ENCODE data around the gene POLR2J. TPM values are rescaled to one million over a fixed set of nuclear protein-coding genes. Genes with fewer than 3 reads are reported as not detected.
"Not testable (repeated sequence)": the region's sequence is repeated elsewhere in the genome, so short reads cannot be mapped to it uniquely, and the experiment has no call there.

The POLR2J gene
- total RNA-seq, 1 donor from 2014 or later: 48.1 TPM

DNA sequence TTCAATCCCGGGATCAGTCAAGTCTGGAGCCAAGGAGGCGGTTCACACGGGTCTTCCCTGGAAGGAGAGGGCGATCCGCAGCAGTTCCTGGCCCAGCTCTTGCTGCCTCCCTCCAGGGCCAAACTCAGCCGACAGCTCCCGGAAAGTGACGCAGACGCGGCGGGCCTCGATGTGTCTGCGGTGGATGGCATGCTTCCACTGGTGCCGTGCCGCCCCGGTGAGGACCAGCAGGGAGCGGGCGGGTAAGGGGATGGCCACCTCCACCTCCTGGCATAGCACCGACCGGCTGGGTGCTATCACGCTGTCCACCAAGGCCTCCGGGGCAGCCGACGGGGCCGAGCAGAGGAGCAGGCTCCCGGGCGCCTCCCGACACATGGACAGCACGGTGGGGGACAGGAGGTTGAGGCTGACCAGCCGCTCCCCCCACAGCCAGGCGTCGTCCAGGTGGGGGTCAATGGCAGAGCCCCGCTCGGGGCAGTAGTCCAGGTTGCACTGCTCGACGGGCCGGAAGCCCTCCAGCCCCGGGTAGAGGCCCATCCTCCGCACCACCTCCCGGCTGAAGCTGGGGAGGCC, 21.3 kb downstream of the POLR2J start:
- H3K27me3 Mint-ChIP-seq (ENCODE audit: unreplicated experiment): peaks cover 2% of the 10 kb centered on the region

DNA sequence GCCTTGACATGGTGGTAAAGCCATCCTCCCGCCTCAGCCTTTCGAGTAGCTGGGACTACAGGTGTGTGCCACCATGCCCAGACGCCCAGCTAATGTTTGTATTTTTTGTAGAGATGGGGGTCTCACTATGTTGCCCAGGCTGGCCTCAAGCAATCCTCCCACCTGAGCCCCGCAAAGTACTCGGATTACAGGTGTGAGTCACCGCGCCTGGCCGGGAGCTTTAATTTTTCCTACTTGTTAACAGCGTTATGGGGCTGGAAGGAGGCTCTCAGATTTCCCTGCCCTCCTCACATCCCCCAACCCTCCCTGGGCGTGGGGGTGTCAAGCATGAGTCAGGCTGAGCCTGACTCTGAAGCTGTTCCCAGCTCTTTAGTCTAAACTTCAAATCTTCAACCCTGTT, 22.4 kb downstream of the POLR2J start:
- Mint-ChIP-seq H3K9me3 (ENCODE audit: unreplicated experiment) (no peaks in the 10 kb centered on the region), H3K27me3 (ENCODE audit: unreplicated experiment) (peaks cover 2% of the 10 kb centered on the region), H3K27ac (ENCODE audit: unreplicated experiment) (no peak overlapping the region), H3K4me3 (ENCODE audit: unreplicated experiment) (no peak overlapping the region), H3K4me1 (ENCODE audit: unreplicated experiment) (no peaks in the 10 kb centered on the region), H3K36me3 (ENCODE audit: low read depth, unreplicated experiment) (peaks cover 8% of the 10 kb centered on the region)
- DNase-seq (ENCODE audit: low spot score): no peak
- TF ChIP-seq, protein P1, sequence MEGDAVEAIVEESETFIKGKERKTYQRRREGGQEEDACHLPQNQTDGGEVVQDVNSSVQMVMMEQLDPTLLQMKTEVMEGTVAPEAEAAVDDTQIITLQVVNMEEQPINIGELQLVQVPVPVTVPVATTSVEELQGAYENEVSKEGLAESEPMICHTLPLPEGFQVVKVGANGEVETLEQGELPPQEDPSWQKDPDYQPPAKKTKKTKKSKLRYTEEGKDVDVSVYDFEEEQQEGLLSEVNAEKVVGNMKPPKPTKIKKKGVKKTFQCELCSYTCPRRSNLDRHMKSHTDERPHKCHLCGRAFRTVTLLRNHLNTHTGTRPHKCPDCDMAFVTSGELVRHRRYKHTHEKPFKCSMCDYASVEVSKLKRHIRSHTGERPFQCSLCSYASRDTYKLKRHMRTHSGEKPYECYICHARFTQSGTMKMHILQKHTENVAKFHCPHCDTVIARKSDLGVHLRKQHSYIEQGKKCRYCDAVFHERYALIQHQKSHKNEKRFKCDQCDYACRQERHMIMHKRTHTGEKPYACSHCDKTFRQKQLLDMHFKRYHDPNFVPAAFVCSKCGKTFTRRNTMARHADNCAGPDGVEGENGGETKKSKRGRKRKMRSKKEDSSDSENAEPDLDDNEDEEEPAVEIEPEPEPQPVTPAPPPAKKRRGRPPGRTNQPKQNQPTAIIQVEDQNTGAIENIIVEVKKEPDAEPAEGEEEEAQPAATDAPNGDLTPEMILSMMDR (IDR thresholded peaks at IDR 0.05; ENCODE audit: unreplicated experiment): no peak

More for the DNA sequence above, 21.3 kb downstream of the POLR2J start:
- TF ChIP-seq, protein P1 (IDR thresholded peaks at IDR 0.05; ENCODE audit: unreplicated experiment): no peak
- no peak for DNase-seq (ENCODE audit: low spot score)
- peaks cover 9% of the 10 kb centered on the region for H3K36me3 Mint-ChIP-seq (ENCODE audit: low read depth, unreplicated experiment)
- no peaks in the 10 kb centered on the region for H3K9me3 Mint-ChIP-seq (ENCODE audit: unreplicated experiment)
- no peak overlapping the region for H3K27ac Mint-ChIP-seq (ENCODE audit: unreplicated experiment)
- H3K4me3 Mint-ChIP-seq (ENCODE audit: unreplicated experiment): no peak overlapping the region
- no peaks in the 10 kb centered on the region for H3K4me1 Mint-ChIP-seq (ENCODE audit: unreplicated experiment)

DNA sequence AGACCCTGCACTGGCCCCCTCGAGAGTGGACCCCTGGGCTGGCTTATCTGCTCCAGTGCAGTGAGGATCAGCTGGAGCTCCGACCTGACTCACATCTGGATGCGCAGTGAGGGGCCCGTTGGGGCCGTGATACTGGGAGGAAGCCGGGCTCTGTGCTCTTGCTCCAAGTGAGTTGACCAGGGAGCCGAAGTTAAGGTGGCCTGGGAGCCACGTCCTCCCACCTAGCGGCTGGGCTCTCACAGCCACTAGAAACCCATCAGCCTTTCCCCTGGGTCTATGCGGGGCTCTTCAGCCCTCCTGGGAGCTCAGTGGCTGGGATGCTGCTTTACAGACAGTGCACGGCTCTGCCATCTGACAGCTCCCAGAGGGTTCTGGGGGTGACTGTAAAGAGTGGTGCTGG, 23.1 kb downstream of the POLR2J start:
- Mint-ChIP-seq H3K36me3 (ENCODE audit: low read depth, unreplicated experiment) (peaks cover 5% of the 10 kb centered on the region), H3K27me3 (ENCODE audit: unreplicated experiment) (peaks cover 2% of the 10 kb centered on the region), H3K27ac (ENCODE audit: unreplicated experiment) (no peak overlapping the region), H3K9me3 (ENCODE audit: unreplicated experiment) (no peaks in the 10 kb centered on the region), H3K4me1 (ENCODE audit: unreplicated experiment) (no peaks in the 10 kb centered on the region), H3K4me3 (ENCODE audit: unreplicated experiment) (no peak overlapping the region)
- TF ChIP-seq, protein P1 (IDR thresholded peaks at IDR 0.05; ENCODE audit: unreplicated experiment): no peak
- DNase-seq (ENCODE audit: low spot score): no peak

DNA sequence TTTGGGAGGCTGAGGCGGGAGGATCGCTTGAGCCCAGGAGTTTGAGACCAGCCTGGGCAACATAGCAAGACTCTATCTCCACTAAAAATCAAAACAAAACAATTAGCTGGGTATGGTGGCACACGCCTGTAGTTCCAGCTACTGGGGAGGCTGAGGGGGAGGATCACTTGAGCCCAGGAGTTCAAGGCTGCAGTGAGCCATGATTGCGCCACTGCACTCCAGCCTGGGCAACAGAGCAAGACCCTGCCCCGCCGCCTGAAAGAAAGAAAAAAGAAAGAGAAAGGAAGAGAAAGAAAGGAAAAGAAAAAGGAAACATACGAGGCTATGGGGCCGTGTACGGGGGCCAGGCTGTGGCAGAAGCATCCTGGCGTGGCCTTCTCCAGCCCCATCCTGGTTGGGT, 23.8 kb downstream of the POLR2J start:
- peak overlapping the region; percentile 68 for H3K4me3 Mint-ChIP-seq (ENCODE audit: unreplicated experiment)
- not testable (repeated sequence) for H3K36me3 Mint-ChIP-seq (ENCODE audit: low read depth, unreplicated experiment); H3K4me1 Mint-ChIP-seq (ENCODE audit: unreplicated experiment); H3K9me3 Mint-ChIP-seq (ENCODE audit: unreplicated experiment); DNase-seq (ENCODE audit: low spot score); H3K27ac Mint-ChIP-seq (ENCODE audit: unreplicated experiment); H3K27me3 Mint-ChIP-seq (ENCODE audit: unreplicated experiment)

DNA sequence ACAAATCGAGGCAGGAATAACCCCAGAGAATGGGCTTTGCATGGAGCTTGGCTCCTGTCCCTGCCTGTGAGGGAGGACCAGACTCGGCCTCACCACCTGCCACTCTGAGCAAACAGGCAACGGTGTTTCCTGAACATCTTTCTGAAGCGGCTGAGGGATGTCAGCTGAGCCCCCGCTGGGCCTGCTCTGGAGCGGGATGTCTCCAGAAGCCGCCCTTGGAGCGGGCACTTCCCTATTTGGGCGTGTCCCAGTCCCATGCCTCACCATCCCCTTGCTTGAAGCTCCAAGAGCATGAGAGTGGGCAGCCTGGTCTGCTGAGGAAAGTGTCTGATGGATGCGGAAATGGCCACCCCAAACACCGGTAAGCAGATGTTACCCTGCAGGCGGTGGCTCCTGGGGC, 24.3 kb downstream of the POLR2J start:
- H3K36me3 Mint-ChIP-seq (ENCODE audit: low read depth, unreplicated experiment): peaks cover 4% of the 10 kb centered on the region
- TF ChIP-seq, protein P1 (IDR thresholded peaks at IDR 0.05; ENCODE audit: unreplicated experiment): no peak
- no peak overlapping the region for H3K4me3 Mint-ChIP-seq (ENCODE audit: unreplicated experiment)
- H3K27ac Mint-ChIP-seq (ENCODE audit: unreplicated experiment): no peak overlapping the region
- no peaks in the 10 kb centered on the region for H3K9me3 Mint-ChIP-seq (ENCODE audit: unreplicated experiment)
- H3K27me3 Mint-ChIP-seq (ENCODE audit: unreplicated experiment): peaks cover 2% of the 10 kb centered on the region
- H3K4me1 Mint-ChIP-seq (ENCODE audit: unreplicated experiment): no peaks in the 10 kb centered on the region
- no peak for DNase-seq (ENCODE audit: low spot score)
